ENCODE data around the gene POLG2. TPM values are rescaled to one million over a fixed set of nuclear protein-coding genes. Genes with fewer than 3 reads are reported as not detected.

The POLG2 gene
- total RNA-seq, 1 experiment from 2014 or later: 51.5 TPM

- peaks cover 3% of the 10 kb centered on the region; the same call in 1 of the 2 replicates for H3K79me2 ChIP-seq (ENCODE audit: insufficient read depth, low read length)
- ATAC-seq (no peak), DNase-seq (ENCODE audit: low read depth, low spot score) (no peak)
- CTCF ChIA-PET: interaction anchor here (1.6 kb wide), 1 partner anchor 13 kb away, joined by 3 read pairs; no protein-coding TSS in a partner anchor
- no peak overlapping the region for H3K4me3 ChIP-seq (replicated peaks in 1 of 2; ENCODE audit: low read depth in 1 of 2, low read length in 2 of 2)
- BruUV-seq (replicated peaks): no TSS peak
- H3K4me1 ChIP-seq (ENCODE audit: control insufficient read depth in 1 of 2, insufficient read depth in 2 of 2, low read length in 2 of 2): no peaks in the 10 kb centered on the region
- TF ChIP-seq RAD21 (IDR thresholded peaks at IDR 0.05; ENCODE audit: low read depth) (no peak), SRF (IDR thresholded peaks at IDR 0.05; ENCODE audit: low read depth) (no peak), CBX3 (IDR thresholded peaks at IDR 0.05; ENCODE audit: low read depth) (no peak), POLR2A (IDR thresholded peaks at IDR 0.05; ENCODE audit: borderline replicate concordance, extremely low read depth, insufficient read depth, insufficient read length) (no peak), SIN3A (IDR thresholded peaks at IDR 0.05; ENCODE audit: low read depth) (no peak), YY1 (IDR thresholded peaks at IDR 0.05; ENCODE audit: extremely low read depth, insufficient replicate concordance, low read depth, low read length) (no peak), CTCF (IDR thresholded peaks at IDR 0.05 in 2 of 3, conservative IDR thresholded peaks at IDR 0.05 in 1 of 3; ENCODE audit: borderline replicate concordance in 1 of 3, insufficient read depth in 1 of 3, low read depth in 2 of 3, low read length in 2 of 3) (no peak), CEBPB (IDR thresholded peaks at IDR 0.05; ENCODE audit: low read depth) (no peak), ZNF274 (IDR thresholded peaks at IDR 0.05; ENCODE audit: low read depth, low read length) (no peak)
- H3K27me3 ChIP-seq (ENCODE audit: insufficient read depth, low read length): no peaks in the 10 kb centered on the region
- H3K4me2 ChIP-seq (ENCODE audit: low read length): no peak overlapping the region
- H3K9me3 ChIP-seq (ENCODE audit: control insufficient read depth in 1 of 2, insufficient read depth in 1 of 2, low read depth in 1 of 2, low read length in 2 of 2): no peaks in the 10 kb centered on the region
- intact Hi-C loops (cut with micrococcal nuclease): no loop called here
- RAD21 ChIA-PET (ENCODE audit: low non-redundant PET in 1 of 2, low total read pairs in 2 of 2, uncharacterized antibody in 2 of 2, unreplicated experiment in 2 of 2): no interaction called here
- H3K9ac ChIP-seq (ENCODE audit: low read length): no peak overlapping the region
- no peak overlapping the region for H3K27ac ChIP-seq (ENCODE audit: low read depth, low read length)
- H3K9me2 ChIP-seq (ENCODE audit: insufficient read depth): no peaks in the 10 kb centered on the region
- H3K36me3 ChIP-seq (ENCODE audit: control insufficient read depth in 1 of 2, insufficient read depth in 2 of 2, low read length in 2 of 2): peaks cover 78 to 83% of the 10 kb centered on the region in 2 experiments
- H2AFZ ChIP-seq (ENCODE audit: low read depth, low read length, poor library complexity, severe bottlenecking): no peak overlapping the region
- POLR2A ChIA-PET: no interaction called here
- peaks cover 3% of the 10 kb centered on the region; the same call in 1 of the 2 replicates for H4K20me1 ChIP-seq (ENCODE audit: insufficient read depth)
Observed at GRCh38 chr17:64529221-64529620, 32.4 kb upstream of the POLG2 start.
